ENCODE data around the gene USP43. TPM values are rescaled to one million over a fixed set of nuclear protein-coding genes. Genes with fewer than 3 reads are reported as not detected.
"Not testable (repeated sequence)": the region's sequence is repeated elsewhere in the genome, so short reads cannot be mapped to it uniquely, and the experiment has no call there.

The USP43 gene
- polyA plus RNA-seq, 10 donors = 0.33 to 0.90 (median 0.58) TPM

GRCh38 chr17:9663511-9663910, 18.2 kb downstream of the USP43 start:
- DNase-seq = not testable (repeated sequence)

- DNase-seq = no peak
These were observed 21.2 kb downstream of the USP43 start for GRCh38 chr17:9666461-9667050.

GRCh38 chr17:9668517-9668916, 23.2 kb downstream of the USP43 start:
- DNase-seq = no peak

GRCh38 chr17:9669551-9670008, 24.3 kb downstream of the USP43 start:
- DNase-seq = no peak

GRCh38 chr17:9670596-9670995, 25.3 kb downstream of the USP43 start:
- DNase-seq = no peak

- DNase-seq = no peak
These were observed 26.2 kb downstream of the USP43 start for GRCh38 chr17:9671559-9671958.

GRCh38 chr17:9672266-9672665, 26.9 kb downstream of the USP43 start:
- DNase-seq = no peak

GRCh38 chr17:9672691-9673090, 27.4 kb downstream of the USP43 start:
- DNase-seq = no peak

GRCh38 chr17:9676084-9676483, 30.8 kb downstream of the USP43 start:
- no peak for DNase-seq

- peak in 1 of 3 donors; percentile 22 for DNase-seq
These were observed 31.5 kb downstream of the USP43 start for GRCh38 chr17:9676820-9677310.

GRCh38 chr17:9677411-9677810, 32.1 kb downstream of the USP43 start:
- no peak for DNase-seq

- DNase-seq = no peak
These were observed 32.6 kb downstream of the USP43 start for GRCh38 chr17:9677896-9678295.

GRCh38 chr17:9684955-9685621, 39.8 kb downstream of the USP43 start:
- DNase-seq = no peak

- DNase-seq = no peak
These were observed 48.4 kb downstream of the USP43 start for GRCh38 chr17:9693755-9694154.

GRCh38 chr17:9696279-9697044, 51.1 kb downstream of the USP43 start:
- no peak for DNase-seq

GRCh38 chr17:9700136-9700535, 54.8 kb downstream of the USP43 start:
- DNase-seq = no peak

GRCh38 chr17:9700754-9701476, 55.6 kb downstream of the USP43 start:
- no peak for DNase-seq

GRCh38 chr17:9702482-9702881, 57.2 kb downstream of the USP43 start:
- no peak for DNase-seq

GRCh38 chr17:9702914-9703780, 57.8 kb downstream of the USP43 start:
- no peak for DNase-seq

- no peak for DNase-seq
These were observed 58.4 kb downstream of the USP43 start for GRCh38 chr17:9703781-9704082.

- no peak for DNase-seq
These were observed 60.4 kb downstream of the USP43 start for GRCh38 chr17:9705745-9706144.

All from muscle of back (tissue), 11 donors.